ENCODE measurements around the gene UNC13B. TPM values are rescaled to one million over a fixed set of nuclear protein-coding genes. Genes with fewer than 3 reads are reported as not detected.

Gene UNC13B
- total and polyA plus RNA-seq, 2 of the 8 experiments (the other 6 are each of a cell fraction or from before 2014, with no cell fraction given) = 23.1 to 51.7 TPM

DNA sequence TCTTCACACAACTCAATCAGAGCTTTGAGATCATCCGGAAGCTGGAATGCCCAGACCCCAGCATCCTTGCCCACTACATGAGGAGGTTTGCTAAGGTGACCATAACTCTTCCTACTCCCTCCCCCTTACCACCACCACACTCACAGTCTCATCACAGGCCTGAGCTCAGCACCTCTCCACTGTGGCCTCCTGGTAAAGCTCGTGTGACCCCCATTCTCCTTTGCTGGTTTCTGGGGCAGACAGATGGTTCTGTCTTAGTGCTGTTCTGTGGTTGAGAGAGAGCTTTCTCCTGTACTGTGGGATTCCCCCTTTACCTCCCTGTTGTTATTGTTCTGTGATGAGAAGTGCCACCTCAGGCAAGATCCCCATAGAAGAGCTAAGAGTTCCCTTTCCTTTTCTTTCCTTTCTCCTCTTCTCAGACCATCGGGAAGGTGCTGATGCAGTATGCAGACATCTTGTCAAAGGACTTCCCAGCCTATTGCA, 235.4 kb downstream of the UNC13B start:
- DNase-seq (ENCODE audit: low read depth in 1 of 2, low spot score in 2 of 2) (peak in 1 of 2 experiments; percentile 6), FAIRE-seq (no peak)
- POLR2A ChIA-PET (ENCODE audit: partially characterized antibody) = no interaction called here
- Histone ChIP-seq H3K23ac (ENCODE audit: insufficient read length) (no peak overlapping the region), H3K4me1 (replicated peaks in 1 of 4; ENCODE audit: control insufficient read depth in 3 of 4, insufficient read depth in 4 of 4, low read length in 3 of 4) (no peaks in the 10 kb centered on the region), H3K4me3 (ENCODE audit: extremely low read depth in 1 of 4, insufficient read depth in 2 of 4, low read depth in 3 of 4, low read length in 4 of 4) (no peak overlapping the region), H3K56ac (replicated peaks; ENCODE audit: insufficient read length, low read depth, low read length) (no peak overlapping the region), H4K20me1 (replicated peaks in 1 of 2; ENCODE audit: control insufficient read depth in 1 of 2, insufficient read depth in 2 of 2, low read length in 2 of 2) (peaks cover 0 to 2% of the 10 kb centered on the region in 2 experiments), H4K91ac (replicated peaks; ENCODE audit: insufficient read length, low read length) (no peak overlapping the region), H3K14ac (ENCODE audit: insufficient read length) (no peak overlapping the region), H3K79me2 (ENCODE audit: control insufficient read depth in 1 of 2, insufficient read depth in 2 of 2, low read length in 2 of 2) (no peaks in the 10 kb centered on the region), H3K79me1 (ENCODE audit: low read depth, low read length) (no peaks in the 10 kb centered on the region; the same call in 1 of the 2 replicates), H3K36me3 (ENCODE audit: control insufficient read depth in 2 of 4, insufficient read depth in 4 of 4, low read length in 3 of 4) (peaks cover 0 to 21% (median 4%) of the 10 kb centered on the region in 4 experiments; a peak in 5 of 8 replicates), H3K9ac (replicated peaks in 1 of 4; ENCODE audit: extremely low read depth in 1 of 4, low read depth in 3 of 4, low read length in 3 of 4) (no peak overlapping the region), H2BK12ac (ENCODE audit: low read depth, low read length) (no peak overlapping the region), H3K18ac (ENCODE audit: extremely low read depth, low read length) (no peak overlapping the region), H3K4me2 (ENCODE audit: insufficient read depth in 1 of 2, low read depth in 2 of 2, low read length in 2 of 2) (no peak overlapping the region), H2AK5ac (ENCODE audit: low read depth, low read length) (no peak overlapping the region), H2BK120ac (replicated peaks; ENCODE audit: low read depth, low read length) (no peak overlapping the region), H3K27ac (ENCODE audit: low read depth, low read length) (no peak overlapping the region), H3K9me3 (ENCODE audit: insufficient read depth in 2 of 2, low read depth in 1 of 2, low read length in 1 of 2) (no peaks in the 10 kb centered on the region), H3K27me3 (replicated peaks in 1 of 4; ENCODE audit: control insufficient read depth in 3 of 4, extremely low read depth in 1 of 4, insufficient read depth in 3 of 4, low read length in 3 of 4) (no peaks in the 10 kb centered on the region), H4K5ac (ENCODE audit: insufficient read length, low read depth, low read length) (no peak overlapping the region), H2BK15ac (ENCODE audit: low read length) (no peak overlapping the region), H4K8ac (ENCODE audit: extremely low read depth, insufficient read depth, low read length) (no peak overlapping the region), H3K4ac (replicated peaks; ENCODE audit: insufficient read length, low read depth, low read length) (no peak overlapping the region), H2BK5ac (ENCODE audit: low read depth, low read length) (no peak overlapping the region), H2BK20ac (ENCODE audit: low read length) (no peak overlapping the region), H2AFZ (ENCODE audit: low read length) (no peak overlapping the region), H3K23me2 (ENCODE audit: low read depth, low read length) (no peaks in the 10 kb centered on the region; the same call in 1 of the 2 replicates)
- WGBS, 2 experiments (ENCODE audit: extremely low coverage in 1 of 2, insufficient coverage in 1 of 2, insufficient read length in 1 of 2, insufficient replicate concordance in 2 of 2, low coverage in 1 of 2, low lambda C conversion rate in 2 of 2, missing lambda C conversion rate in 1 of 2) = 84% methylated on average over 3 of the region's 3 CpGs; no CpG with 5 or more reads in 1 of the 2 experiments
- CTCF ChIA-PET (ENCODE audit: partially characterized antibody) = interaction anchor here (0.6 to 2.2 kb wide), 10 partner anchors 10 to 498 kb away, joined by 3 to 10 read pairs (median 4); no protein-coding TSS in a partner anchor
- no peak for TF ChIP-seq ZNF274 (IDR thresholded peaks at IDR 0.05; ENCODE audit: borderline replicate concordance, extremely low read depth, low read length)
- TF ChIP-seq SAP30 (IDR thresholded peaks at IDR 0.05; ENCODE audit: insufficient read depth, insufficient replicate concordance, low read length) = no peak
- no peak for TF ChIP-seq CBX8 (IDR thresholded peaks at IDR 0.05; ENCODE audit: borderline replicate concordance, low read depth, low read length)
- TF ChIP-seq RBBP5 (IDR thresholded peaks at IDR 0.05; ENCODE audit: borderline replicate concordance, low read depth, low read length) = no peak
- TF ChIP-seq KDM4A (IDR thresholded peaks at IDR 0.05; ENCODE audit: low read depth, low read length, severe bottlenecking) = no peak
- TF ChIP-seq TAF7 (optimal IDR thresholded peaks at IDR 0.05; ENCODE audit: borderline replicate concordance, low read depth, low read length) = no peak
